DOHH2 (cell line): ENCODE measurements around the gene PIP5K1A.

Source experiments
- CTCF ChIP-seq: fragments of 200-600 bp; sonication (generic); IDR thresholded peaks from one replicate; pipeline ENCODE4 v1.5.1; 2014; ENCODE audit warnings: antibody characterized with exemption, mild to moderate bottlenecking, low read depth, low read length; ENCODE audit not compliant: poor library complexity, severe bottlenecking
- EZH2phosphoT487 ChIP-seq: fragments of 200-600 bp; sonication (generic); IDR thresholded peaks from 2 replicates; pipeline ENCODE4 v1.6.1; 2017; ENCODE audit warnings: borderline replicate concordance, mild to moderate bottlenecking, antibody characterized with exemption, low read length, moderate library complexity, mixed read lengths

GRCh38 chr1:151266315-151266714 lies 68.0 kb downstream of the PIP5K1A start:
- TF ChIP-seq CTCF, result no peak
- no peak for TF ChIP-seq EZH2phosphoT487
